HG02885 (cell line): Measurements from ENCODE around the gene RFC3.
"Not testable (repeated sequence)": the region's sequence is repeated elsewhere in the genome, so short reads cannot be mapped to it uniquely, and the experiment has no call there.

Source experiments
- ATAC-seq: cut with Tn5 transposase; IDR thresholded peaks from one replicate; pipeline ENCODE4 v1.9.1; 2021; ENCODE audit warnings: mild to moderate bottlenecking; ENCODE audit not compliant: unreplicated experiment, poor library complexity

Gene RFC3

GRCh38 chr13:33806470-33807248 is 11.3 kb upstream of the RFC3 start:
- ATAC-seq, result no peak

GRCh38 chr13:33812829-33813228 is 5.1 kb upstream of the RFC3 start:
- ATAC-seq, result not testable (repeated sequence)

- no peak for ATAC-seq
Observed at GRCh38 chr13:33815011-33815550, 2.9 kb upstream of the RFC3 start.

- ATAC-seq, result no peak
Observed at GRCh38 chr13:33816912-33817311, 1.0 kb upstream of the RFC3 start.

- peak; percentile 8 for ATAC-seq
Observed at GRCh38 chr13:33817513-33817900, 442 bp upstream of the RFC3 start.

GRCh38 chr13:33825083-33825482 is 7.1 kb downstream of the RFC3 start:
- ATAC-seq, result no peak

- no peak for ATAC-seq
Observed at GRCh38 chr13:33827139-33827538, 9.2 kb downstream of the RFC3 start.

GRCh38 chr13:33828431-33829129 is 10.6 kb downstream of the RFC3 start:
- ATAC-seq, result peak; percentile 54

GRCh38 chr13:33832872-33833271 is 14.9 kb downstream of the RFC3 start:
- no peak for ATAC-seq

GRCh38 chr13:33838647-33839046 is 20.7 kb downstream of the RFC3 start:
- no peak for ATAC-seq

- ATAC-seq, result no peak
Observed at GRCh38 chr13:33840402-33840801, 22.5 kb downstream of the RFC3 start.

GRCh38 chr13:33842207-33842606 is 24.3 kb downstream of the RFC3 start:
- ATAC-seq, result no peak

GRCh38 chr13:33842986-33843385 is 25.0 kb downstream of the RFC3 start:
- ATAC-seq, result no peak

- ATAC-seq, result no peak
Observed at GRCh38 chr13:33845572-33846302, 27.8 kb downstream of the RFC3 start.

GRCh38 chr13:33846303-33847062 is 28.5 kb downstream of the RFC3 start:
- ATAC-seq, result peak; percentile 58

- ATAC-seq, result no peak
Observed at GRCh38 chr13:33849211-33849610, 31.3 kb downstream of the RFC3 start.

- ATAC-seq, result no peak
Observed at GRCh38 chr13:33855371-33855895, 37.5 kb downstream of the RFC3 start.

- ATAC-seq, result no peak
Observed at GRCh38 chr13:33859691-33860303, 41.8 kb downstream of the RFC3 start.

GRCh38 chr13:33860526-33860925 is 42.6 kb downstream of the RFC3 start:
- ATAC-seq, result no peak
